Measurements from ENCODE around the gene LHFPL2. TPM values are rescaled to one million over a fixed set of nuclear protein-coding genes. Genes with fewer than 3 reads are reported as not detected.

Gene LHFPL2
- total RNA-seq, 1 experiment from 2014 or later = 17.9 TPM

DNA sequence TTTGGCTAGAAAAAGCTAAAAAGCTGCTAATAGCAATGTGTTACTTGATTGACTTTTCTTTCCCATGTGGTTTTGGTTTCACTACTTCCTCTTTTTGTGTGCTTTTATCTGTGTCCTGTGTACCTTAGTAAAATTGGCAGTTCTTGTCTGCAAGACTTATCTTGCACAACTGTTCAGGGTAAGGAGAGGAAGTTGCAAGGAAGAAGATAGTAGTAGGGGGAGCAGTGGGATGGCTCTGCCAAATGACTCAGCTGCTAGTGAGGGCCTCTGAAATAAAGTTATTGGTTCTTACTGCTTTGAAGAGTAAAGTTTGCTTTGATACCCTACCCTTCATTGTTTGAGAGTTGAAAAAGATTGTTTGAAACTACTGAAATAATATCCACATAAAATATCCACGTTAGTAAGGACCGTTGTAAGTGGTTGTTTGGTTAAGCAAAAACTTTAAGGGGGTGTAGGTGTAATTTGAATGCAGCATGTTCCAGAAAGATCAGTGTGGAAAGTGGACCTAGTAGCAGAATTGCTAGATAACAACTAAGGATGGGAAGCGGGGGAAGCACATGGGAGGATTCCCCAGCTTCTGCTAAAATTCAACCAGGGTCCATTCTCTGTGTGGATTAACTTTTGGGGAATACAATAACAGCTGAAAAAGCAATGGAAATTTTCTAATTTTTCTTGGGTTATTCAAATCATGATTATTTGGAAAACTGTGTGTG is 164.6 kb downstream of the LHFPL2 start:
- DNase-seq (ENCODE audit: low read depth, low spot score) (no peak), ATAC-seq (no peak)
- Histone ChIP-seq H3K4me3 (replicated peaks in 1 of 2; ENCODE audit: low read depth in 1 of 2, low read length in 2 of 2) (no peak overlapping the region), H2AFZ (ENCODE audit: low read depth, low read length, poor library complexity, severe bottlenecking) (no peak overlapping the region), H3K4me2 (ENCODE audit: low read length) (no peak overlapping the region), H3K79me2 (ENCODE audit: insufficient read depth, low read length) (no peaks in the 10 kb centered on the region), H4K20me1 (ENCODE audit: insufficient read depth) (no peaks in the 10 kb centered on the region), H3K4me1 (ENCODE audit: control insufficient read depth in 1 of 2, insufficient read depth in 2 of 2, low read length in 2 of 2) (no peaks in the 10 kb centered on the region), H3K9me2 (ENCODE audit: insufficient read depth) (no peaks in the 10 kb centered on the region), H3K27me3 (ENCODE audit: insufficient read depth, low read length) (no peaks in the 10 kb centered on the region), H3K36me3 (ENCODE audit: control insufficient read depth in 1 of 2, insufficient read depth in 2 of 2, low read length in 2 of 2) (peaks cover 7 to 8% of the 10 kb centered on the region in 2 experiments; a peak in 1 of 4 replicates), H3K9ac (ENCODE audit: low read length) (no peak overlapping the region), H3K9me3 (ENCODE audit: control insufficient read depth in 1 of 2, insufficient read depth in 1 of 2, low read depth in 1 of 2, low read length in 2 of 2) (no peaks in the 10 kb centered on the region), H3K27ac (ENCODE audit: low read depth, low read length) (no peak overlapping the region)
- ChIA-PET POLR2A (no interaction called here), CTCF (no interaction called here), RAD21 (ENCODE audit: low non-redundant PET in 1 of 2, low total read pairs in 2 of 2, uncharacterized antibody in 2 of 2, unreplicated experiment in 2 of 2) (no interaction called here)
- BruUV-seq (replicated peaks) = no TSS peak
- no peak for TF ChIP-seq EZH2phosphoT487 (IDR thresholded peaks at IDR 0.05; ENCODE audit: borderline replicate concordance)
- intact Hi-C loops (cut with micrococcal nuclease) = no loop called here

DNA sequence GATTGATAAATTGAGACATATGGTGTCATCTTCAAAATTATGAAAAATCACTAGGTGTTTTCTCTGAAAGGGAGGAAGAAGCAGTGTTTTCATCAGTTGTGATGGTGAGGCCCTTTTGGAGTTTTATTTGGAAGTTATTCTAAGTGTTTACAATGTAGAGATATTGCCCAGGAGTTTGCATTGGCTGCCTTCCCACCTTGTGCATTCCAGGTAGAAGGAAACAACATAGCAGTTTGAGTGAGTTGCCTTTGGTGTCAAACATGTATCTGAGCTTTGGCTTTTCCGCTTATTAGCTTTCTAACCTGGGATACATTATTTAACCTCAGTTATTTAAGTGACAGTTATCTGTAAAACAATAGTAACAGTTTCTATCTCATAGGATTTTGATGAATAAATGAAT is 165.6 kb downstream of the LHFPL2 start:
- Histone ChIP-seq H2AFZ (ENCODE audit: low read depth, low read length, poor library complexity, severe bottlenecking) (no peak overlapping the region), H3K9ac (ENCODE audit: low read length) (no peak overlapping the region), H3K27ac (ENCODE audit: low read depth, low read length) (no peak overlapping the region), H3K4me1 (ENCODE audit: control insufficient read depth in 1 of 2, insufficient read depth in 2 of 2, low read length in 2 of 2) (no peaks in the 10 kb centered on the region), H3K36me3 (ENCODE audit: control insufficient read depth in 1 of 2, insufficient read depth in 2 of 2, low read length in 2 of 2) (peaks cover 0 to 8% of the 10 kb centered on the region in 2 experiments; a peak in 1 of 4 replicates), H3K9me2 (ENCODE audit: insufficient read depth) (no peaks in the 10 kb centered on the region), H3K9me3 (ENCODE audit: control insufficient read depth in 1 of 2, insufficient read depth in 1 of 2, low read depth in 1 of 2, low read length in 2 of 2) (no peaks in the 10 kb centered on the region), H3K4me3 (replicated peaks in 1 of 2; ENCODE audit: low read depth in 1 of 2, low read length in 2 of 2) (no peak overlapping the region), H3K27me3 (ENCODE audit: insufficient read depth, low read length) (no peaks in the 10 kb centered on the region), H3K79me2 (ENCODE audit: insufficient read depth, low read length) (no peaks in the 10 kb centered on the region), H3K4me2 (ENCODE audit: low read length) (no peak overlapping the region), H4K20me1 (ENCODE audit: insufficient read depth) (no peaks in the 10 kb centered on the region)
- DNase-seq (ENCODE audit: low read depth, low spot score) (no peak), ATAC-seq (no peak)
- no TSS peak for BruUV-seq (replicated peaks)
- intact Hi-C loops (cut with micrococcal nuclease) = no loop called here
- CTCF ChIA-PET = no interaction called here
- POLR2A ChIA-PET = no interaction called here
- no peak for TF ChIP-seq ZFX (IDR thresholded peaks at IDR 0.05)
- RAD21 ChIA-PET (ENCODE audit: low non-redundant PET in 1 of 2, low total read pairs in 2 of 2, uncharacterized antibody in 2 of 2, unreplicated experiment in 2 of 2) = no interaction called here

DNA sequence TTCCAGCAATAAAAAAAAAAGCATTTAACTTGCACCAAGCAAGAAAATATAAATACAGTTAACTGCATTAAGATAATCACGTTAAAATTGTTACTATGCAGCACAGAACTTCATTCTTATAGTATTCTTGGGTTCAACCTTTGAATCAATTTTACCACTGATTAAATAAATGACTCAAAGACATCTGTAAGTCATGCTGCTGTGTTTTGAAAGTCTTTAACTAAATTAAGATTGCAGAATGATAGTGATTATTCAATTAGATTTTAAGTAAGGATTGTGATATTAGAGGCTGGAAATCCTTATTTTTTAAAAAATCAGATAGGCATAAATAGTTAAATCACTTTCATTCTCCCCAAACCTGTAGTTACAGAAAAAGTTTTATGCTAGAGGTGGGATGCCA is 171.8 kb downstream of the LHFPL2 start:
- Histone ChIP-seq H3K4me3 (replicated peaks in 1 of 2; ENCODE audit: low read depth in 1 of 2, low read length in 2 of 2) (no peak overlapping the region), H3K9ac (ENCODE audit: low read length) (no peak overlapping the region), H4K20me1 (ENCODE audit: insufficient read depth) (no peaks in the 10 kb centered on the region), H3K36me3 (ENCODE audit: control insufficient read depth in 1 of 2, insufficient read depth in 2 of 2, low read length in 2 of 2) (no peaks in the 10 kb centered on the region), H2AFZ (ENCODE audit: low read depth, low read length, poor library complexity, severe bottlenecking) (no peak overlapping the region), H3K9me2 (ENCODE audit: insufficient read depth) (no peaks in the 10 kb centered on the region), H3K4me2 (ENCODE audit: low read length) (no peak overlapping the region), H3K4me1 (ENCODE audit: control insufficient read depth in 1 of 2, insufficient read depth in 2 of 2, low read length in 2 of 2) (no peaks in the 10 kb centered on the region), H3K9me3 (ENCODE audit: control insufficient read depth in 1 of 2, insufficient read depth in 1 of 2, low read depth in 1 of 2, low read length in 2 of 2) (no peaks in the 10 kb centered on the region), H3K79me2 (ENCODE audit: insufficient read depth, low read length) (no peaks in the 10 kb centered on the region), H3K27me3 (ENCODE audit: insufficient read depth, low read length) (no peaks in the 10 kb centered on the region), H3K27ac (ENCODE audit: low read depth, low read length) (no peak overlapping the region)
- intact Hi-C loops (cut with micrococcal nuclease) = no loop called here
- ChIA-PET RAD21 (ENCODE audit: low non-redundant PET in 1 of 2, low total read pairs in 2 of 2, uncharacterized antibody in 2 of 2, unreplicated experiment in 2 of 2) (no interaction called here), POLR2A (no interaction called here), CTCF (no interaction called here)
- no TSS peak for BruUV-seq (replicated peaks)
- TF ChIP-seq EGR1 (IDR thresholded peaks at IDR 0.05; ENCODE audit: low read depth) (no peak), POLR2AphosphoS5 (IDR thresholded peaks at IDR 0.05; ENCODE audit: low read depth, low read length) (no peak), EZH2 (IDR thresholded peaks at IDR 0.05) (no peak), ELF1 (IDR thresholded peaks at IDR 0.05; ENCODE audit: borderline replicate concordance, low read depth) (no peak)
- TF ChIP-seq, protein P1, sequence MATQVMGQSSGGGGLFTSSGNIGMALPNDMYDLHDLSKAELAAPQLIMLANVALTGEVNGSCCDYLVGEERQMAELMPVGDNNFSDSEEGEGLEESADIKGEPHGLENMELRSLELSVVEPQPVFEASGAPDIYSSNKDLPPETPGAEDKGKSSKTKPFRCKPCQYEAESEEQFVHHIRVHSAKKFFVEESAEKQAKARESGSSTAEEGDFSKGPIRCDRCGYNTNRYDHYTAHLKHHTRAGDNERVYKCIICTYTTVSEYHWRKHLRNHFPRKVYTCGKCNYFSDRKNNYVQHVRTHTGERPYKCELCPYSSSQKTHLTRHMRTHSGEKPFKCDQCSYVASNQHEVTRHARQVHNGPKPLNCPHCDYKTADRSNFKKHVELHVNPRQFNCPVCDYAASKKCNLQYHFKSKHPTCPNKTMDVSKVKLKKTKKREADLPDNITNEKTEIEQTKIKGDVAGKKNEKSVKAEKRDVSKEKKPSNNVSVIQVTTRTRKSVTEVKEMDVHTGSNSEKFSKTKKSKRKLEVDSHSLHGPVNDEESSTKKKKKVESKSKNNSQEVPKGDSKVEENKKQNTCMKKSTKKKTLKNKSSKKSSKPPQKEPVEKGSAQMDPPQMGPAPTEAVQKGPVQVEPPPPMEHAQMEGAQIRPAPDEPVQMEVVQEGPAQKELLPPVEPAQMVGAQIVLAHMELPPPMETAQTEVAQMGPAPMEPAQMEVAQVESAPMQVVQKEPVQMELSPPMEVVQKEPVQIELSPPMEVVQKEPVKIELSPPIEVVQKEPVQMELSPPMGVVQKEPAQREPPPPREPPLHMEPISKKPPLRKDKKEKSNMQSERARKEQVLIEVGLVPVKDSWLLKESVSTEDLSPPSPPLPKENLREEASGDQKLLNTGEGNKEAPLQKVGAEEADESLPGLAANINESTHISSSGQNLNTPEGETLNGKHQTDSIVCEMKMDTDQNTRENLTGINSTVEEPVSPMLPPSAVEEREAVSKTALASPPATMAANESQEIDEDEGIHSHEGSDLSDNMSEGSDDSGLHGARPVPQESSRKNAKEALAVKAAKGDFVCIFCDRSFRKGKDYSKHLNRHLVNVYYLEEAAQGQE (IDR thresholded peaks at IDR 0.05; ENCODE audit: low read depth) = no peak
- ATAC-seq (no peak), DNase-seq (ENCODE audit: low read depth, low spot score) (no peak)
